Natural killer cell treated with Interleukin-12 subunit alpha and Interleukin-12 subunit beta and Interleukin-15 and Interleukin-18, amount 100 ng/mL, for 72 hours (primary cell): ENCODE data around the gene FGFR4. TPM values are rescaled to one million over a fixed set of nuclear protein-coding genes. Genes with fewer than 3 reads are reported as not detected.

Source experiments
- ATAC-seq, 2 donors: fragments of 150-1000 bp; cut with Tn5 transposase in 1 of 2; sonication (Bioruptor Pico), chemical (Tn5 transposase) in 1 of 2; 2 replicates each; pipeline ENCODE4 v1.10.0; 2021
- DNase-seq: peaks from one replicate; pipeline ENCODE4 v3.0.0; 2022; ENCODE audit warnings: low spot score
- H3K27ac Mint-ChIP-seq, 2 donors: 1 replicate in 1 of 2; 2 replicates in 1 of 2; pipeline ENCODE4 v1.8.0; 2022; ENCODE audit warnings: mixed read lengths in 2 of 2, mild to moderate bottlenecking in 1 of 2, moderate library complexity in 1 of 2
- H3K27me3 Mint-ChIP-seq, 2 donors: 1 replicate in 1 of 2; 2 replicates in 1 of 2; pipeline ENCODE4 v1.8.0; 2022; ENCODE audit warnings: mixed read lengths in 2 of 2
- H3K36me3 Mint-ChIP-seq: one replicate; pipeline ENCODE4 v1.8.0; 2022; ENCODE audit warnings: mixed read lengths
- H3K4me1 Mint-ChIP-seq, 2 donors: 1 replicate in 1 of 2; 2 replicates in 1 of 2; pipeline ENCODE4 v1.8.0; 2022; ENCODE audit warnings: low read depth in 2 of 2, mixed read lengths in 2 of 2, mild to moderate bottlenecking in 1 of 2
- H3K4me3 Mint-ChIP-seq: one replicate; pipeline ENCODE4 v1.8.0; 2022; ENCODE audit warnings: mixed read lengths
- H3K9me3 Mint-ChIP-seq: 2 replicates; pipeline ENCODE4 v1.8.0; 2022; ENCODE audit warnings: mixed read lengths
- total RNA-seq, 2 donors: library from RNA; stranded (reverse); gene quantifications; one replicate each; pipeline ENCODE4 v1.2.3, GENCODE V29; 2022

Gene FGFR4
- total RNA-seq, 2 donors from 2014 or later, result 1.9 to 2.0 TPM

DNA sequence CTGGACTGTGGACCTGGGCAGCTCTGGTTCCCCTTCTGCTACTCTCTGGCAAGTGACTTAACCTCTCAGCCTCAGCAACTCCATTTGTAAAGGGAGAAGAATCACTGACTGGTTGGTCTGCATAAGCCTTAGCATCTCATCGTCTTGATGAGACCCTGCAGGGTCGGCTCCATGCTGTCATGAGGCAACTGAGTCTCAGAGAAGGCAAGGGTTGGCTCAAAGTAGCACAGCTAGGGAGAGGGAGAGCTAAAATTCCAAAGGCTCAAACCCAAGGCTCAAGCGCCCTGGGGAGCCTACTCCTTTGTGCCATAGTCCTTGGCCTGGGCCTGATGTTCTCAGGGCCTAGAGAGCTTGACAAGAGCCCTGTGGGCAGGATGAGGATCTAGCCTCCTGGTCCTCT, 4.5 kb downstream of the FGFR4 start:
- ATAC-seq (no peak), DNase-seq (no peak)
- Mint-ChIP-seq H3K27me3 (peaks cover 7% of the 10 kb centered on the region in 2 donors), H3K36me3 (no peaks in the 10 kb centered on the region), H3K27ac (no peak overlapping the region), H3K9me3 (no peaks in the 10 kb centered on the region), H3K4me3 (no peak overlapping the region), H3K4me1 (peaks cover 2 to 6% of the 10 kb centered on the region in 2 donors)

DNA sequence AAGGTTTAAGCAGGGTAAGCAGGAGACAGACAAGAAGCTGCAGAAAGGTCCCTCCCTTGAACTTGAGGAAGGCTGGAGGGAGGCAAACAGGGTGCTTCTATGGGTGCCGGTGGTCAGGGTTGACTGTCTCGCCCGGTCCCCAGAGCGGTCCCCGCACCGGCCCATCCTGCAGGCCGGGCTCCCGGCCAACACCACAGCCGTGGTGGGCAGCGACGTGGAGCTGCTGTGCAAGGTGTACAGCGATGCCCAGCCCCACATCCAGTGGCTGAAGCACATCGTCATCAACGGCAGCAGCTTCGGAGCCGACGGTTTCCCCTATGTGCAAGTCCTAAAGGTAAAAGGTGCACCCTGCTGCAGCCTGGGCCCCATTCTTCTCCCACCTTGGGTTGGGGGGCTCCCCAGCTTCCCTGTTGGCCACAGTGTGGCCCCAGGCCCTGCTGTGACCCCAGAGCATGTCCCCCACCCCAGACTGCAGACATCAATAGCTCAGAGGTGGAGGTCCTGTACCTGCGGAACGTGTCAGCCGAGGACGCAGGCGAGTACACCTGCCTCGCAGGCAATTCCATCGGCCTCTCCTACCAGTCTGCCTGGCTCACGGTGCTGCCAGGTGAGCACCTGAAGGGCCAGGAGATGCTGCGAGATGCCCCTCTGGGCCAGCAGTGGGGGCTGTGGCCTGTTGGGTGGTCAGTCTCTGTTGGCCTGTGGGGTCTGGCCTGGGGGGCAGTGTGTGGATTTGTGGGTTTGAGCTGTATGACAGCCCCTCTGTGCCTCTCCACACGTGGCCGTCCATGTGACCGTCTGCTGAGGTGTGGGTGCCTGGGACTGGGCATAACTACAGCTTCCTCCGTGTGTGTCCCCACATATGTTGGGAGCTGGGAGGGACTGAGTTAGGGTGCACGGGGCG, 5.7 kb downstream of the FGFR4 start:
- ATAC-seq (no peak), DNase-seq (no peak)
- H3K9me3 Mint-ChIP-seq, result no peaks in the 10 kb centered on the region
- peaks cover 5 to 6% of the 10 kb centered on the region in 2 donors for H3K27me3 Mint-ChIP-seq
- H3K4me1 Mint-ChIP-seq, result peaks cover 0 to 3% of the 10 kb centered on the region in 2 donors
- H3K36me3 Mint-ChIP-seq, result no peaks in the 10 kb centered on the region
- no peak overlapping the region for H3K4me3 Mint-ChIP-seq
- no peak overlapping the region for H3K27ac Mint-ChIP-seq

GRCh38 chr5:177093082-177093712, 6.5 kb downstream of the FGFR4 start:
- Mint-ChIP-seq H3K4me1 (no peaks in the 10 kb centered on the region), H3K36me3 (no peaks in the 10 kb centered on the region), H3K4me3 (no peak overlapping the region), H3K27me3 (peaks cover 0 to 3% of the 10 kb centered on the region in 2 donors), H3K27ac (no peak overlapping the region), H3K9me3 (no peaks in the 10 kb centered on the region)
- no peak for ATAC-seq
- DNase-seq, result no peak

- no peak overlapping the region for H3K27ac Mint-ChIP-seq
- H3K27me3 Mint-ChIP-seq, result peaks cover 0 to 1% of the 10 kb centered on the region in 2 donors
- DNase-seq (no peak), ATAC-seq (no peak)
- H3K9me3 Mint-ChIP-seq, result no peaks in the 10 kb centered on the region
- H3K4me1 Mint-ChIP-seq, result no peaks in the 10 kb centered on the region
- H3K36me3 Mint-ChIP-seq, result no peaks in the 10 kb centered on the region
- H3K4me3 Mint-ChIP-seq, result no peak overlapping the region
These were observed 7.1 kb downstream of the FGFR4 start for GRCh38 chr5:177093803-177094202.

- Mint-ChIP-seq H3K36me3 (no peaks in the 10 kb centered on the region), H3K27ac (no peak overlapping the region), H3K4me3 (no peak overlapping the region), H3K4me1 (no peaks in the 10 kb centered on the region), H3K9me3 (no peaks in the 10 kb centered on the region), H3K27me3 (no peaks in the 10 kb centered on the region)
- ATAC-seq (no peak), DNase-seq (no peak)
These were observed 7.7 kb downstream of the FGFR4 start for GRCh38 chr5:177094224-177095087.

GRCh38 chr5:177095088-177095669, 8.5 kb downstream of the FGFR4 start:
- no peak overlapping the region for H3K4me3 Mint-ChIP-seq
- H3K36me3 Mint-ChIP-seq, result no peaks in the 10 kb centered on the region
- ATAC-seq (no peak), DNase-seq (no peak)
- no peaks in the 10 kb centered on the region for H3K27me3 Mint-ChIP-seq
- H3K9me3 Mint-ChIP-seq, result no peaks in the 10 kb centered on the region
- no peak overlapping the region for H3K27ac Mint-ChIP-seq
- no peaks in the 10 kb centered on the region for H3K4me1 Mint-ChIP-seq

DNA sequence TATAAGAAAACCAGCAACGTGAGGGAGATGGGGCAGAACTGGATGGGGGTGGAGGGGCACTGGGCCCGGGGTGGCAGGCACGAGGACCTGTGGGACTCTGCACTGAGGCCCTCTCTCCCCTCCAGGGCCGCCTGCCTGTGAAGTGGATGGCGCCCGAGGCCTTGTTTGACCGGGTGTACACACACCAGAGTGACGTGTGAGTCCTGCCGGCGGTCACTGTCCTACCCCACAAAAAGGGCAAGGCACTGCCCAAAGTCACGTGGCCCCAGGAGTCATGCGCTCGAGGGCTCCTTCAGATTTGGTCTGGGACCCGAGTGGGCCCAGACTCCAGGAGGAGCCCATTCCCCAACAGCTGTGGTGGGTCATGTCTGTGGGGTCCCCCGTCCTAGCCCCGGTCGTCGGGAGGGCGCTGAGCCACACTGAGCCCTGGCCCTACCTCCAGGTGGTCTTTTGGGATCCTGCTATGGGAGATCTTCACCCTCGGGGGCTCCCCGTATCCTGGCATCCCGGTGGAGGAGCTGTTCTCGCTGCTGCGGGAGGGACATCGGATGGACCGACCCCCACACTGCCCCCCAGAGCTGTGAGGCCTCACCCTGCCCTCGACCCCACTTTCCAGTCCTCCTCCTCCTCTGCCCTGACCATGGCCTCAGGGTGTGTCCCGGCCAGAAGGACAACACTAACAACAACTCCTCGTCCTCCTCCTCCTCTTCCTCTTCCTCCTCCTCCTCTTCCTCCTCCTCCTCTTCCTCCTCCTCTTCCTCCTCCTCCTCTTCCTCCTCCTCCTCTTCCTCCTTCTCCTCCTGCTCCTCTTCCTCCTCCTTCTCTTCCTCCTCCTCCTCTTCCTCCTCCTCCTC, 9.7 kb downstream of the FGFR4 start:
- no peaks in the 10 kb centered on the region for H3K9me3 Mint-ChIP-seq
- H3K4me3 Mint-ChIP-seq, result no peak overlapping the region
- no peak for DNase-seq
- no peak for ATAC-seq
- no peak overlapping the region for H3K27ac Mint-ChIP-seq
- H3K27me3 Mint-ChIP-seq, result no peaks in the 10 kb centered on the region
- H3K4me1 Mint-ChIP-seq, result no peaks in the 10 kb centered on the region
- H3K36me3 Mint-ChIP-seq, result no peaks in the 10 kb centered on the region

DNA sequence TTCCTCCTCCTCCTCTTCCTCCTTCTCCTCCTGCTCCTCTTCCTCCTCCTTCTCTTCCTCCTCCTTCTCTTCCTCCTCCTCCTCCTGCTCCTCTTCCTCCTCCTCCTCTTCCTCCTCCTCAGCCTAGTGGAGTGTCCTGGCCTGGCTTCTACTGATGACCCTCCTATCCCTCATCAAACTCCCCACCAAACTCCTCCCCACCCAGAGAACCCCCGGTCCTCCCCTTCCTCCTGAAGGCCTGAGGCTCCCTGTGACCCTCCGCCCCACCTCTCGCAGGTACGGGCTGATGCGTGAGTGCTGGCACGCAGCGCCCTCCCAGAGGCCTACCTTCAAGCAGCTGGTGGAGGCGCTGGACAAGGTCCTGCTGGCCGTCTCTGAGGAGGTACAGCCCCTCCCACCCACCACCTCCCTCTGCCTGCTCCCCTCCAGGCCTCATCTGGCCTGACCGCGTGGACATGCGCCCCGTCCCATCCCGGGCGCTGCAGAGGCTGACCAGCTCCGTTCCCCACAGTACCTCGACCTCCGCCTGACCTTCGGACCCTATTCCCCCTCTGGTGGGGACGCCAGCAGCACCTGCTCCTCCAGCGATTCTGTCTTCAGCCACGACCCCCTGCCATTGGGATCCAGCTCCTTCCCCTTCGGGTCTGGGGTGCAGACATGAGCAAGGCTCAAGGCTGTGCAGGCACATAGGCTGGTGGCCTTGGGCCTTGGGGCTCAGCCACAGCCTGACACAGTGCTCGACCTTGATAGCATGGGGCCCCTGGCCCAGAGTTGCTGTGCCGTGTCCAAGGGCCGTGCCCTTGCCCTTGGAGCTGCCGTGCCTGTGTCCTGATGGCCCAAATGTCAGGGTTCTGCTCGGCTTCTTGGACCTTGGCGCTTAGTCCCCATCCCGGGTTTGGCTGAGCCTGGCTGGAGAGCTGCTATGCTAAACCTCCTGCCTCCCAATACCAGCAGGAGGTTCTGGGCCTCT, 10.6 kb downstream of the FGFR4 start:
- H3K27me3 Mint-ChIP-seq, result no peaks in the 10 kb centered on the region

DNA sequence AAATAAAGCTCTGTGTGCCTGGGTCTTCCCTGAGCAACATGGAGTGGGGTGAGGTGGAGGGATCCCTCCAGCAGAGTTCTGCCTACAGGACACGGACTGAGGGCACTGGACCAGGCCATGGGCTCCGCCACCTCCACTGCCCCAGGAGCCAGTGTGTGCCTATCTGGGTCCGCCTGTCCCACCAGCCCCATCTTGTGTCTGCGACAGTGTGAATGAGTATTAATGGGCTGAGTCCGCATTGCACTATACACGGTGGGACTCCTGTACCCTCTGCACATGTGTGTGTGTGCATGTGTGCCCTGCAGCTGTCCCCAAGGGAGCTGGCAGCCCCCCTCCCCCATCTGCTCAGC, 11.4 kb downstream of the FGFR4 start:
- no peaks in the 10 kb centered on the region for H3K9me3 Mint-ChIP-seq
- H3K4me3 Mint-ChIP-seq, result no peak overlapping the region
- no peaks in the 10 kb centered on the region for H3K36me3 Mint-ChIP-seq

More for the DNA sequence above, 10.6 kb downstream of the FGFR4 start:
- DNase-seq (no peak), ATAC-seq (no peak)
- Mint-ChIP-seq H3K9me3 (no peaks in the 10 kb centered on the region), H3K36me3 (no peaks in the 10 kb centered on the region), H3K4me3 (no peak overlapping the region), H3K27ac (no peak overlapping the region), H3K4me1 (no peaks in the 10 kb centered on the region)

GRCh38 chr5:177098470-177099141, 11.9 kb downstream of the FGFR4 start:
- ATAC-seq, result no peak
- no peak for DNase-seq
- Mint-ChIP-seq H3K4me1 (no peaks in the 10 kb centered on the region), H3K36me3 (no peaks in the 10 kb centered on the region), H3K9me3 (no peaks in the 10 kb centered on the region), H3K4me3 (no peak overlapping the region), H3K27ac (no peak overlapping the region), H3K27me3 (no peaks in the 10 kb centered on the region)

More for the DNA sequence above, 11.4 kb downstream of the FGFR4 start:
- Mint-ChIP-seq H3K4me1 (no peaks in the 10 kb centered on the region), H3K27me3 (no peaks in the 10 kb centered on the region), H3K27ac (no peak overlapping the region)
- ATAC-seq (no peak), DNase-seq (no peak)

- Mint-ChIP-seq H3K36me3 (no peaks in the 10 kb centered on the region), H3K27me3 (no peaks in the 10 kb centered on the region), H3K27ac (no peak overlapping the region), H3K4me1 (no peaks in the 10 kb centered on the region), H3K4me3 (no peak overlapping the region), H3K9me3 (no peaks in the 10 kb centered on the region)
- no peak for ATAC-seq
- DNase-seq, result no peak
These were observed 12.8 kb downstream of the FGFR4 start for GRCh38 chr5:177099422-177100093.
